ENCODE results near the gene CES4A.

Gene CES4A

DNA sequence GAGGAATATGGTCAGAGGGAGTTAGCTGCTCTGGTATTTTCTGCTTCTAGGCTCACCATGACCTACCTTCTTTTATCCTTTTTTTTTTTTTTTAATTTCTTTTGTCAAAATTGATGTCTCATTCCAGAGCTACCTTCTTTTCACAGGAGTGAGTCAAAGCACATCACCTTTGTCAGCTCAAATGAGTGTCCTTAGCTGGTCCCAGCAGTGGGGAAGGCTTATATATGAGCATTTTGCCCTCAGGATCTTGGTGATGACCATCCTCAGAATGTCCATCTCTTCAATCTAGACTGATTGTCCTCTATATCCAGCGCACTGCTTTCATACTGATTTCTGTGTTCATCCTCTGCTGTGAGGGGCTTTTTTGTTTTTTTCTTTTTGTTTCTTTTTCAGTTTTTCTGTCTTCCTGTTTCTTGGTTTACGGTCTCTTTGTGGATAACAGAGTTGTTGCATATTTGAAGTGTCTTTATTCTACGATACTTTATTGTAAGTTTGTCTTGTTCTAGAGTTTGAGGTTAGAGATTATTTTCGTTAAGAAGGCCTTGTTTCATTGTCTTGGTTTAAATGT lies 65.5 kb downstream of the CES4A start:
- DNase-seq (ENCODE audit: low read depth), result no peak

DNA sequence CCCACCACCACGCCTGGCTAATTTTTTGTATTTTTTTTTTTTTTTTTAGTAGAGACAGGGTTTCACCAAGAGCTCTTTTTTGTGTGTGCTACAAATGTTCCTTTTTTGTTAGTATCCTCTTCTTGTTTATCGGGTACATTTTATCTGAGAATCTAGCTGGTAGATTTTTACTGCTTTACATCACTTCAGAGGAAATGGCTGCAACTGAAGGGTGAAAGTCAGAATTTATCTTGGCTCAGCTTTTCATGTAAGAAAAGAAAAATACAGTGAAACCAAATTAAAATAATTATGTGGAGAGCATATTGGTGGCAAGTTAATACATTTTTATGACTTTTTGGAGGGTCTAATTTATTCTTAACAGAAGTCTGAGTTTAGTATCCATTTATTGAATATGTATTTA lies 66.5 kb downstream of the CES4A start:
- no peak for DNase-seq (ENCODE audit: low read depth)

- DNase-seq (ENCODE audit: low read depth), result peak; percentile 99
Measured at GRCh38 chr16:67055712-67056487, 67.5 kb downstream of the CES4A start.

All from iris pigment epithelial cell (primary cell).